Measurements from ENCODE around the gene C1orf232. TPM values are rescaled to one million over a fixed set of nuclear protein-coding genes. Genes with fewer than 3 reads are reported as not detected.

C1orf232 gene
- total and polyA plus RNA-seq, 9 of the 15 experiments (the other 6 are each of a cell fraction or from before 2014, with no cell fraction given): not detected

DNA sequence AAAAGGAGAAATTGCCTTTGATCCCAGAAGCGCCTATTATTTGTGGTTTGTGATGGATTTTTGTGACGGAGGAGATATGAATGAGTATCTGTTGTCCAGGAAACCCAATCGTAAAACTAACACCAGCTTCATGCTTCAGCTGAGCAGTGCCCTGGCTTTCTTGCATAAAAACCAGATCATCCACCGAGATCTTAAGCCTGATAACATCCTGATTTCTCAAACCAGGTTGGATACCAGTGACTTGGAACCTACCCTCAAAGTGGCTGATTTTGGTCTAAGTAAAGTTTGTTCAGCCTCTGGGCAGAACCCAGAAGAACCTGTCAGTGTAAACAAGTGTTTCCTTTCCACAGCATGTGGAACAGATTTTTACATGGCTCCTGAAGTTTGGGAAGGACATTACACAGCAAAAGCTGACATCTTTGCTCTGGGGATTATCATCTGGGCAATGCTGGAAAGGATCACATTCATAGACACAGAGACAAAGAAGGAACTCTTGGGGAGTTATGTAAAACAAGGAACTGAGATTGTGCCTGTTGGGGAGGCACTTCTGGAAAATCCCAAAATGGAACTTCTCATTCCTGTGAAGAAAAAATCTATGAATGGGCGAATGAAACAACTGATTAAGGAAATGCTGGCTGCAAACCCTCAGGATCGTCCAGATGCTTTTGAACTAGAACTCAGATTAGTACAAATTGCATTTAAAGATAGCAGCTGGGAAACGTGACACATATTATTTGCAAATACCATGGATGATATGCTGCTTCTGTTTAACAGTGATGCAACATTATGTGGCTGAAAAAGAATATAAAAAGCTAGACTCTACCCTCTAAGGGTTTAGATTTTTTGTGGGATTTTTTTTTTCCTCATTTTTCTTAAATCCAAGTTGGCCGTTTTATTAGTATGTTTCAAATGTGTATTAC, 46.6 kb downstream of the C1orf232 start (continued):
- TF ChIP-seq, protein P1, sequence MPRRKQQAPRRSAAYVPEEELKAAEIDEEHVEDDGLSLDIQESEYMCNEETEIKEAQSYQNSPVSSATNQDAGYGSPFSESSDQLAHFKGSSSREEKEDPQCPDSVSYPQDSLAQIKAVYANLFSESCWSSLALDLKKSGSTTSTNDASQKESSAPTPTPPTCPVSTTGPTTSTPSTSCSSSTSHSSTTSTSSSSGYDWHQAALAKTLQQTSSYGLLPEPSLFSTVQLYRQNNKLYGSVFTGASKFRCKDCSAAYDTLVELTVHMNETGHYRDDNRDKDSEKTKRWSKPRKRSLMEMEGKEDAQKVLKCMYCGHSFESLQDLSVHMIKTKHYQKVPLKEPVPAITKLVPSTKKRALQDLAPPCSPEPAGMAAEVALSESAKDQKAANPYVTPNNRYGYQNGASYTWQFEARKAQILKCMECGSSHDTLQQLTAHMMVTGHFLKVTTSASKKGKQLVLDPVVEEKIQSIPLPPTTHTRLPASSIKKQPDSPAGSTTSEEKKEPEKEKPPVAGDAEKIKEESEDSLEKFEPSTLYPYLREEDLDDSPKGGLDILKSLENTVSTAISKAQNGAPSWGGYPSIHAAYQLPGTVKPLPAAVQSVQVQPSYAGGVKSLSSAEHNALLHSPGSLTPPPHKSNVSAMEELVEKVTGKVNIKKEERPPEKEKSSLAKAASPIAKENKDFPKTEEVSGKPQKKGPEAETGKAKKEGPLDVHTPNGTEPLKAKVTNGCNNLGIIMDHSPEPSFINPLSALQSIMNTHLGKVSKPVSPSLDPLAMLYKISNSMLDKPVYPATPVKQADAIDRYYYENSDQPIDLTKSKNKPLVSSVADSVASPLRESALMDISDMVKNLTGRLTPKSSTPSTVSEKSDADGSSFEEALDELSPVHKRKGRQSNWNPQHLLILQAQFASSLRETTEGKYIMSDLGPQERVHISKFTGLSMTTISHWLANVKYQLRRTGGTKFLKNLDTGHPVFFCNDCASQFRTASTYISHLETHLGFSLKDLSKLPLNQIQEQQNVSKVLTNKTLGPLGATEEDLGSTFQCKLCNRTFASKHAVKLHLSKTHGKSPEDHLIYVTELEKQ (CRISPR knock-in tag; IDR thresholded peaks at IDR 0.05): no peak
- TF ChIP-seq MTA2 (IDR thresholded peaks at IDR 0.05; ENCODE audit: low read depth) (peak; percentile 48; the same call in 1 of the 2 replicates), MAZ (CRISPR knock-in tag; conservative IDR thresholded peaks at IDR 0.05 in 1 of 2, IDR thresholded peaks at IDR 0.05 in 1 of 2) (peak in 1 of 2 experiments; percentile 20; a peak in 1 of 4 replicates), GABPB1 (CRISPR knock-in tag; IDR thresholded peaks at IDR 0.05) (no peak), CTBP1 (IDR thresholded peaks at IDR 0.05; ENCODE audit: borderline replicate concordance) (peak; percentile 52; the same call in 1 of the 2 replicates), FOXM1 (IDR thresholded peaks at IDR 0.05; ENCODE audit: low read depth) (0 out of 2 replicates have a peak, but pooled peaks have one; percentile 27), FOXM1 (CRISPR knock-in tag; IDR thresholded peaks at IDR 0.05; ENCODE audit: low read depth) (no peak), TAF1 (IDR thresholded peaks at IDR 0.05; ENCODE audit: control insufficient read depth, extremely low read depth, insufficient read depth, low read length, severe bottlenecking) (no peak), NFIX (CRISPR knock-in tag; IDR thresholded peaks at IDR 0.05; ENCODE audit: low read depth) (no peak), ZKSCAN3 (CRISPR knock-in tag; IDR thresholded peaks at IDR 0.05) (no peak), POLR2H (tag; IDR thresholded peaks at IDR 0.05; ENCODE audit: low read depth) (no peak), ARID1B (IDR thresholded peaks at IDR 0.05) (peak; percentile 57; the same call in 1 of the 2 replicates)
- TF ChIP-seq, protein P2, sequence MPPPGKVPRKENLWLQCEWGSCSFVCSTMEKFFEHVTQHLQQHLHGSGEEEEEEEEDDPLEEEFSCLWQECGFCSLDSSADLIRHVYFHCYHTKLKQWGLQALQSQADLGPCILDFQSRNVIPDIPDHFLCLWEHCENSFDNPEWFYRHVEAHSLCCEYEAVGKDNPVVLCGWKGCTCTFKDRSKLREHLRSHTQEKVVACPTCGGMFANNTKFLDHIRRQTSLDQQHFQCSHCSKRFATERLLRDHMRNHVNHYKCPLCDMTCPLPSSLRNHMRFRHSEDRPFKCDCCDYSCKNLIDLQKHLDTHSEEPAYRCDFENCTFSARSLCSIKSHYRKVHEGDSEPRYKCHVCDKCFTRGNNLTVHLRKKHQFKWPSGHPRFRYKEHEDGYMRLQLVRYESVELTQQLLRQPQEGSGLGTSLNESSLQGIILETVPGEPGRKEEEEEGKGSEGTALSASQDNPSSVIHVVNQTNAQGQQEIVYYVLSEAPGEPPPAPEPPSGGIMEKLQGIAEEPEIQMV (tag; conservative IDR thresholded peaks at IDR 0.05; ENCODE audit: low read depth): peak; percentile 46; the same call in 1 of the 2 replicates
- TF ChIP-seq, protein P3, sequence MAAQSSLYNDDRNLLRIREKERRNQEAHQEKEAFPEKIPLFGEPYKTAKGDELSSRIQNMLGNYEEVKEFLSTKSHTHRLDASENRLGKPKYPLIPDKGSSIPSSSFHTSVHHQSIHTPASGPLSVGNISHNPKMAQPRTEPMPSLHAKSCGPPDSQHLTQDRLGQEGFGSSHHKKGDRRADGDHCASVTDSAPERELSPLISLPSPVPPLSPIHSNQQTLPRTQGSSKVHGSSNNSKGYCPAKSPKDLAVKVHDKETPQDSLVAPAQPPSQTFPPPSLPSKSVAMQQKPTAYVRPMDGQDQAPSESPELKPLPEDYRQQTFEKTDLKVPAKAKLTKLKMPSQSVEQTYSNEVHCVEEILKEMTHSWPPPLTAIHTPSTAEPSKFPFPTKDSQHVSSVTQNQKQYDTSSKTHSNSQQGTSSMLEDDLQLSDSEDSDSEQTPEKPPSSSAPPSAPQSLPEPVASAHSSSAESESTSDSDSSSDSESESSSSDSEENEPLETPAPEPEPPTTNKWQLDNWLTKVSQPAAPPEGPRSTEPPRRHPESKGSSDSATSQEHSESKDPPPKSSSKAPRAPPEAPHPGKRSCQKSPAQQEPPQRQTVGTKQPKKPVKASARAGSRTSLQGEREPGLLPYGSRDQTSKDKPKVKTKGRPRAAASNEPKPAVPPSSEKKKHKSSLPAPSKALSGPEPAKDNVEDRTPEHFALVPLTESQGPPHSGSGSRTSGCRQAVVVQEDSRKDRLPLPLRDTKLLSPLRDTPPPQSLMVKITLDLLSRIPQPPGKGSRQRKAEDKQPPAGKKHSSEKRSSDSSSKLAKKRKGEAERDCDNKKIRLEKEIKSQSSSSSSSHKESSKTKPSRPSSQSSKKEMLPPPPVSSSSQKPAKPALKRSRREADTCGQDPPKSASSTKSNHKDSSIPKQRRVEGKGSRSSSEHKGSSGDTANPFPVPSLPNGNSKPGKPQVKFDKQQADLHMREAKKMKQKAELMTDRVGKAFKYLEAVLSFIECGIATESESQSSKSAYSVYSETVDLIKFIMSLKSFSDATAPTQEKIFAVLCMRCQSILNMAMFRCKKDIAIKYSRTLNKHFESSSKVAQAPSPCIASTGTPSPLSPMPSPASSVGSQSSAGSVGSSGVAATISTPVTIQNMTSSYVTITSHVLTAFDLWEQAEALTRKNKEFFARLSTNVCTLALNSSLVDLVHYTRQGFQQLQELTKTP (IDR thresholded peaks at IDR 0.05; ENCODE audit: low read depth in 1 of 2, partially characterized antibody in 2 of 2): peak in 1 of 2 experiments; percentile 34
- TF ChIP-seq, protein P4, sequence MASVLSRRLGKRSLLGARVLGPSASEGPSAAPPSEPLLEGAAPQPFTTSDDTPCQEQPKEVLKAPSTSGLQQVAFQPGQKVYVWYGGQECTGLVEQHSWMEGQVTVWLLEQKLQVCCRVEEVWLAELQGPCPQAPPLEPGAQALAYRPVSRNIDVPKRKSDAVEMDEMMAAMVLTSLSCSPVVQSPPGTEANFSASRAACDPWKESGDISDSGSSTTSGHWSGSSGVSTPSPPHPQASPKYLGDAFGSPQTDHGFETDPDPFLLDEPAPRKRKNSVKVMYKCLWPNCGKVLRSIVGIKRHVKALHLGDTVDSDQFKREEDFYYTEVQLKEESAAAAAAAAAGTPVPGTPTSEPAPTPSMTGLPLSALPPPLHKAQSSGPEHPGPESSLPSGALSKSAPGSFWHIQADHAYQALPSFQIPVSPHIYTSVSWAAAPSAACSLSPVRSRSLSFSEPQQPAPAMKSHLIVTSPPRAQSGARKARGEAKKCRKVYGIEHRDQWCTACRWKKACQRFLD (CRISPR knock-in tag; IDR thresholded peaks at IDR 0.05): peak; percentile 75
